ENCODE results near the gene CEBPG. TPM values are rescaled to one million over a fixed set of nuclear protein-coding genes. Genes with fewer than 3 reads are reported as not detected.

CEBPG gene
- total RNA-seq, 1 donor from 2014 or later, result 75.1 TPM

- no peak overlapping the region for H3K4me3 Mint-ChIP-seq (ENCODE audit: unreplicated experiment)
- H3K4me1 Mint-ChIP-seq (ENCODE audit: low read depth, unreplicated experiment), result peaks cover 11% of the 10 kb centered on the region
- peaks cover 2% of the 10 kb centered on the region for H3K9me3 Mint-ChIP-seq (ENCODE audit: unreplicated experiment)
- H3K36me3 Mint-ChIP-seq (ENCODE audit: unreplicated experiment), result no peaks in the 10 kb centered on the region
- no peak overlapping the region for H3K27ac Mint-ChIP-seq (ENCODE audit: unreplicated experiment)
- no peak for DNase-seq
- TF ChIP-seq CTCF (IDR thresholded peaks at IDR 0.05; ENCODE audit: partially characterized antibody, unreplicated experiment), result no peak
- H3K27me3 Mint-ChIP-seq (ENCODE audit: unreplicated experiment), result peaks cover 3% of the 10 kb centered on the region
Measured at GRCh38 chr19:33403973-33404304, 30.4 kb downstream of the CEBPG start.

GRCh38 chr19:33404506-33405253, 31.2 kb downstream of the CEBPG start:
- Mint-ChIP-seq H3K4me1 (ENCODE audit: low read depth, unreplicated experiment) (peaks cover 11% of the 10 kb centered on the region), H3K9me3 (ENCODE audit: unreplicated experiment) (peaks cover 2% of the 10 kb centered on the region), H3K27me3 (ENCODE audit: unreplicated experiment) (peaks cover 3% of the 10 kb centered on the region), H3K36me3 (ENCODE audit: unreplicated experiment) (no peaks in the 10 kb centered on the region), H3K4me3 (ENCODE audit: unreplicated experiment) (no peak overlapping the region), H3K27ac (ENCODE audit: unreplicated experiment) (no peak overlapping the region)
- TF ChIP-seq CTCF (IDR thresholded peaks at IDR 0.05; ENCODE audit: partially characterized antibody, unreplicated experiment), result no peak
- peak; percentile 8 for DNase-seq

GRCh38 chr19:33405254-33405552, 31.7 kb downstream of the CEBPG start:
- no peak for TF ChIP-seq CTCF (IDR thresholded peaks at IDR 0.05; ENCODE audit: partially characterized antibody, unreplicated experiment)
- no peak for DNase-seq
- Mint-ChIP-seq H3K4me1 (ENCODE audit: low read depth, unreplicated experiment) (peaks cover 11% of the 10 kb centered on the region), H3K27ac (ENCODE audit: unreplicated experiment) (no peak overlapping the region), H3K4me3 (ENCODE audit: unreplicated experiment) (no peak overlapping the region), H3K36me3 (ENCODE audit: unreplicated experiment) (no peaks in the 10 kb centered on the region), H3K27me3 (ENCODE audit: unreplicated experiment) (peaks cover 3% of the 10 kb centered on the region), H3K9me3 (ENCODE audit: unreplicated experiment) (peaks cover 2% of the 10 kb centered on the region)

- Mint-ChIP-seq H3K4me1 (ENCODE audit: low read depth, unreplicated experiment) (peaks cover 11% of the 10 kb centered on the region), H3K36me3 (ENCODE audit: unreplicated experiment) (no peaks in the 10 kb centered on the region), H3K27ac (ENCODE audit: unreplicated experiment) (peak overlapping the region; percentile 62), H3K9me3 (ENCODE audit: unreplicated experiment) (peaks cover 2% of the 10 kb centered on the region), H3K4me3 (ENCODE audit: unreplicated experiment) (no peak overlapping the region), H3K27me3 (ENCODE audit: unreplicated experiment) (peaks cover 3% of the 10 kb centered on the region)
- peak; percentile 15 for DNase-seq
- no peak for TF ChIP-seq CTCF (IDR thresholded peaks at IDR 0.05; ENCODE audit: partially characterized antibody, unreplicated experiment)
Measured at GRCh38 chr19:33405553-33406461, 32.3 kb downstream of the CEBPG start.
